HepG2 (cell line): Measurements from ENCODE around the gene NTN4. TPM values are rescaled to one million over a fixed set of nuclear protein-coding genes. Genes with fewer than 3 reads are reported as not detected.

ENCODE experiments used
- AGO2 ChIP-seq: fragments of 200-400 bp; formaldehyde crosslinking; optimal IDR thresholded peaks from 2 replicates; pipeline ENCODE3; 2017; ENCODE audit warnings: mild to moderate bottlenecking, low read depth, low read length, moderate library complexity
- FOXP1 ChIP-seq, 2 experiments: fragments of 450-650 bp in 1 of 2; IDR thresholded peaks; 2 replicates each; pipeline ENCODE4 v1.6.1; 2017 to 2018; ENCODE audit warnings: antibody characterized with exemption in 1 of 2
- PHF21A ChIP-seq: sonication (generic); formaldehyde crosslinking; IDR thresholded peaks from 2 replicates; pipeline ENCODE4 v1.5.0; 2020; ENCODE audit warnings: mild to moderate bottlenecking, missing genetic modification reagents
- POGZ ChIP-seq: sonication (generic); formaldehyde crosslinking; IDR thresholded peaks from 2 replicates; pipeline ENCODE4 v1.4.0; 2020; ENCODE audit warnings: mild to moderate bottlenecking, missing genetic modification reagents
- RCOR2 ChIP-seq: IDR thresholded peaks from 2 replicates; pipeline ENCODE4 v1.6.1; 2016; ENCODE audit warnings: missing biosample characterization, missing genetic modification reagents
- RFXAP ChIP-seq: sonication (generic); formaldehyde crosslinking; IDR thresholded peaks from 2 replicates; pipeline ENCODE4 v1.4.0; 2020; ENCODE audit warnings: missing genetic modification reagents, borderline replicate concordance
- TBL1XR1 ChIP-seq: fragments of 150-350 bp; IDR thresholded peaks from 2 replicates; pipeline ENCODE4 v1.6.1; 2014; ENCODE audit warnings: borderline replicate concordance, low read length; ENCODE audit not compliant: partially characterized antibody
- TMF1 ChIP-seq: sonication (generic); formaldehyde crosslinking; IDR thresholded peaks from 2 replicates; pipeline ENCODE4 v1.8.1; 2022; ENCODE audit warnings: low read depth, missing genetic modification reagents
- ZNF20 ChIP-seq: sonication (generic); formaldehyde crosslinking; IDR thresholded peaks from 2 replicates; pipeline ENCODE4 v1.4.0; 2020; ENCODE audit warnings: mild to moderate bottlenecking, moderate library complexity, missing genetic modification reagents
- ZNF225 ChIP-seq: sonication (generic); formaldehyde crosslinking; IDR thresholded peaks from 2 replicates; pipeline ENCODE4 v1.4.0; 2020; ENCODE audit warnings: mild to moderate bottlenecking, missing genetic modification reagents
- ZNF230 ChIP-seq: sonication (generic); formaldehyde crosslinking; IDR thresholded peaks from 2 replicates; pipeline ENCODE4 v1.4.0; 2020; ENCODE audit warnings: mild to moderate bottlenecking, missing genetic modification reagents
- ZNF572 ChIP-seq: sonication (generic); formaldehyde crosslinking; IDR thresholded peaks from 2 replicates; pipeline ENCODE4 v1.5.1; 2020; ENCODE audit warnings: mild to moderate bottlenecking, missing genetic modification reagents
- ZSCAN29 ChIP-seq: sonication (generic); formaldehyde crosslinking; conservative IDR thresholded peaks from 2 replicates; pipeline ENCODE4 v1.4.0; 2020; ENCODE audit warnings: mild to moderate bottlenecking, missing genetic modification reagents
- polyA plus RNA-seq, 8 experiments: library from polyadenylated mRNA; depleted of rRNA in 3 of 8; stranded (reverse) in 7 of 8; unstranded in 1 of 8; fragments of >200 nt; fragmentation: Illumina TruSeq in 4 of 8; extraction: Trizol in 4 of 8; gene quantifications; 2 replicates each; pipeline versions ENCODE4 v1.2.1 to v1.2.3, GENCODE V29; 2011 to 2016; ENCODE audit warnings: low read depth in 4 of 8, missing spikeins in 1 of 8, mixed read lengths in 1 of 8; ENCODE audit not compliant: insufficient read depth in 1 of 8
- total RNA-seq, 5 experiments: library from RNA; depleted of rRNA; stranded (reverse); fragments of >200 nt; fragmentation: Illumina TruSeq; extraction: Trizol; gene quantifications; 2 replicates each; pipeline ENCODE4 v1.2.3, GENCODE V29; 2016; ENCODE audit warnings: low read depth in 1 of 5
- TF ChIP-seq, protein P1 (sequence below): sonication (generic); formaldehyde crosslinking; IDR thresholded peaks from 2 replicates; pipeline ENCODE4 v1.9.0; 2021; ENCODE audit warnings: missing genetic modification reagents, mild to moderate bottlenecking, borderline replicate concordance
- TF ChIP-seq, protein P2 (sequence below): sonication (generic); formaldehyde crosslinking; IDR thresholded peaks from 2 replicates; pipeline ENCODE4 v1.4.0; 2020; ENCODE audit warnings: missing genetic modification reagents
- TF ChIP-seq, protein P3 (sequence below): sonication (generic); formaldehyde crosslinking; IDR thresholded peaks from 2 replicates; pipeline ENCODE4 v1.4.0; 2020; ENCODE audit warnings: mild to moderate bottlenecking, missing genetic modification reagents

Gene NTN4
- total and polyA plus RNA-seq, 2 of the 13 experiments (the other 11 are each of a cell fraction or from before 2014, with no cell fraction given), result 7.8 to 11.5 TPM

DNA sequence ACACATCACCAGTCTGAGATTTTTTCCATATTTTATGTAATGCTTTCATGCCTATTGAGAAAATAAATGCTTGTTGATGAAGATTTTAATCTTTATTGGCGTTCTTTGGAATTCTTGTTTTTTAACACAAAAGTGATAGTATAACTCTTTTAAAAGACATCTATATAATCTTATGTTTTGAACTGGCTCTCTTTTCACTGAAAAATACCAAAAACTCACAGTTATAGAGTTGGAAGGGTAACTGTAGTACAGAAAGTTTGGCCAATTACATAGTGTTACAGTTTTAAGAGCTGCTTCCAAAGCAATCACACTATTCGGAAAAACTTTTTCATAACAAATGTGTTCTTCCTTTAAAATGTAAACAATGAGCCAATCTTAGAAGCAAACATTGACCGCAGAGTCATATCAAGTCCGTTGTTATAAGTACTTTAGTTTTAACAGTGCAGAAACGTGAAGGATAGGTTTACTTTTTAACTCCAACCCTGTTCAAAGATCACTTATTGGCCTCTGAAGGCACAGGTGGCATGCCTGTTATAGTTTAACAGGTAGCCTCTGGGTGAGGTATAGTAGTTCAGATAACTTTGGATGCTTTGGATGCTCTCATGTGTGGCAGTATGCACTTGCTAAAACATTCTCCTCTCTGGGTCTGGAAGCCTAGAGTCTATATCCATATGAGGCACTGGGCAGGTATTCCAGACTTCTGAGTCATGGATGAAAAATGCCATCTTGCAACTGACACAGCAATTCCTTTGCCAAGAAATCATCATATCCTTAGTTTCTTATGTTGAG is 12.1 kb upstream of the NTN4 start (continued):
- TF ChIP-seq AGO2, result no peak
- no peak for TF ChIP-seq FOXP1 (IDR thresholded peaks at IDR 0.05)
- peak; percentile 78 for TF ChIP-seq FOXP1 (CRISPR knock-in tag; IDR thresholded peaks at IDR 0.05)
- TF ChIP-seq, protein P1, sequence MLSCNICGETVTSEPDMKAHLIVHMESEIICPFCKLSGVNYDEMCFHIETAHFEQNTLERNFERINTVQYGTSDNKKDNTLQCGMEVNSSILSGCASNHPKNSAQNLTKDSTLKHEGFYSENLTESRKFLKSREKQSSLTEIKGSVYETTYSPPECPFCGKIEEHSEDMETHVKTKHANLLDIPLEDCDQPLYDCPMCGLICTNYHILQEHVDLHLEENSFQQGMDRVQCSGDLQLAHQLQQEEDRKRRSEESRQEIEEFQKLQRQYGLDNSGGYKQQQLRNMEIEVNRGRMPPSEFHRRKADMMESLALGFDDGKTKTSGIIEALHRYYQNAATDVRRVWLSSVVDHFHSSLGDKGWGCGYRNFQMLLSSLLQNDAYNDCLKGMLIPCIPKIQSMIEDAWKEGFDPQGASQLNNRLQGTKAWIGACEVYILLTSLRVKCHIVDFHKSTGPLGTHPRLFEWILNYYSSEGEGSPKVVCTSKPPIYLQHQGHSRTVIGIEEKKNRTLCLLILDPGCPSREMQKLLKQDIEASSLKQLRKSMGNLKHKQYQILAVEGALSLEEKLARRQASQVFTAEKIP (CRISPR knock-in tag), result no peak
- TF ChIP-seq ZSCAN29, result 0 out of 2 replicates have a peak, but pooled peaks have one; percentile 28
- TF ChIP-seq, protein P2, sequence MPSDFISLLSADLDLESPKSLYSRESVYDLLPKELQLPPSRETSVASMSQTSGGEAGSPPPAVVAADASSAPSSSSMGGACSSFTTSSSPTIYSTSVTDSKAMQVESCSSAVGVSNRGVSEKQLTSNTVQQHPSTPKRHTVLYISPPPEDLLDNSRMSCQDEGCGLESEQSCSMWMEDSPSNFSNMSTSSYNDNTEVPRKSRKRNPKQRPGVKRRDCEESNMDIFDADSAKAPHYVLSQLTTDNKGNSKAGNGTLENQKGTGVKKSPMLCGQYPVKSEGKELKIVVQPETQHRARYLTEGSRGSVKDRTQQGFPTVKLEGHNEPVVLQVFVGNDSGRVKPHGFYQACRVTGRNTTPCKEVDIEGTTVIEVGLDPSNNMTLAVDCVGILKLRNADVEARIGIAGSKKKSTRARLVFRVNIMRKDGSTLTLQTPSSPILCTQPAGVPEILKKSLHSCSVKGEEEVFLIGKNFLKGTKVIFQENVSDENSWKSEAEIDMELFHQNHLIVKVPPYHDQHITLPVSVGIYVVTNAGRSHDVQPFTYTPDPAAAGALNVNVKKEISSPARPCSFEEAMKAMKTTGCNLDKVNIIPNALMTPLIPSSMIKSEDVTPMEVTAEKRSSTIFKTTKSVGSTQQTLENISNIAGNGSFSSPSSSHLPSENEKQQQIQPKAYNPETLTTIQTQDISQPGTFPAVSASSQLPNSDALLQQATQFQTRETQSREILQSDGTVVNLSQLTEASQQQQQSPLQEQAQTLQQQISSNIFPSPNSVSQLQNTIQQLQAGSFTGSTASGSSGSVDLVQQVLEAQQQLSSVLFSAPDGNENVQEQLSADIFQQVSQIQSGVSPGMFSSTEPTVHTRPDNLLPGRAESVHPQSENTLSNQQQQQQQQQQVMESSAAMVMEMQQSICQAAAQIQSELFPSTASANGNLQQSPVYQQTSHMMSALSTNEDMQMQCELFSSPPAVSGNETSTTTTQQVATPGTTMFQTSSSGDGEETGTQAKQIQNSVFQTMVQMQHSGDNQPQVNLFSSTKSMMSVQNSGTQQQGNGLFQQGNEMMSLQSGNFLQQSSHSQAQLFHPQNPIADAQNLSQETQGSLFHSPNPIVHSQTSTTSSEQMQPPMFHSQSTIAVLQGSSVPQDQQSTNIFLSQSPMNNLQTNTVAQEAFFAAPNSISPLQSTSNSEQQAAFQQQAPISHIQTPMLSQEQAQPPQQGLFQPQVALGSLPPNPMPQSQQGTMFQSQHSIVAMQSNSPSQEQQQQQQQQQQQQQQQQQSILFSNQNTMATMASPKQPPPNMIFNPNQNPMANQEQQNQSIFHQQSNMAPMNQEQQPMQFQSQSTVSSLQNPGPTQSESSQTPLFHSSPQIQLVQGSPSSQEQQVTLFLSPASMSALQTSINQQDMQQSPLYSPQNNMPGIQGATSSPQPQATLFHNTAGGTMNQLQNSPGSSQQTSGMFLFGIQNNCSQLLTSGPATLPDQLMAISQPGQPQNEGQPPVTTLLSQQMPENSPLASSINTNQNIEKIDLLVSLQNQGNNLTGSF, result no peak
- no peak for TF ChIP-seq ZNF572 (CRISPR knock-in tag)
- peak; percentile 89 for TF ChIP-seq RCOR2 (CRISPR knock-in tag)
- peak; percentile 84 for TF ChIP-seq POGZ (CRISPR knock-in tag)
- TF ChIP-seq, protein P3, sequence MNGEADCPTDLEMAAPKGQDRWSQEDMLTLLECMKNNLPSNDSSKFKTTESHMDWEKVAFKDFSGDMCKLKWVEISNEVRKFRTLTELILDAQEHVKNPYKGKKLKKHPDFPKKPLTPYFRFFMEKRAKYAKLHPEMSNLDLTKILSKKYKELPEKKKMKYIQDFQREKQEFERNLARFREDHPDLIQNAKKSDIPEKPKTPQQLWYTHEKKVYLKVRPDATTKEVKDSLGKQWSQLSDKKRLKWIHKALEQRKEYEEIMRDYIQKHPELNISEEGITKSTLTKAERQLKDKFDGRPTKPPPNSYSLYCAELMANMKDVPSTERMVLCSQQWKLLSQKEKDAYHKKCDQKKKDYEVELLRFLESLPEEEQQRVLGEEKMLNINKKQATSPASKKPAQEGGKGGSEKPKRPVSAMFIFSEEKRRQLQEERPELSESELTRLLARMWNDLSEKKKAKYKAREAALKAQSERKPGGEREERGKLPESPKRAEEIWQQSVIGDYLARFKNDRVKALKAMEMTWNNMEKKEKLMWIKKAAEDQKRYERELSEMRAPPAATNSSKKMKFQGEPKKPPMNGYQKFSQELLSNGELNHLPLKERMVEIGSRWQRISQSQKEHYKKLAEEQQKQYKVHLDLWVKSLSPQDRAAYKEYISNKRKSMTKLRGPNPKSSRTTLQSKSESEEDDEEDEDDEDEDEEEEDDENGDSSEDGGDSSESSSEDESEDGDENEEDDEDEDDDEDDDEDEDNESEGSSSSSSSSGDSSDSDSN (CRISPR knock-in tag), result no peak
- TF ChIP-seq PHF21A, result peak; percentile 73
- no peak for TF ChIP-seq TBL1XR1
- TF ChIP-seq ZNF225, result no peak
- no peak for TF ChIP-seq RFXAP (CRISPR knock-in tag)
- TF ChIP-seq ZNF20, result no peak
- 0 out of 2 replicates have a peak, but pooled peaks have one; percentile 32 for TF ChIP-seq TMF1 (CRISPR knock-in tag)
- no peak for TF ChIP-seq ZNF230 (CRISPR knock-in tag)
